ENCODE data around the gene HP1BP3.

DNA sequence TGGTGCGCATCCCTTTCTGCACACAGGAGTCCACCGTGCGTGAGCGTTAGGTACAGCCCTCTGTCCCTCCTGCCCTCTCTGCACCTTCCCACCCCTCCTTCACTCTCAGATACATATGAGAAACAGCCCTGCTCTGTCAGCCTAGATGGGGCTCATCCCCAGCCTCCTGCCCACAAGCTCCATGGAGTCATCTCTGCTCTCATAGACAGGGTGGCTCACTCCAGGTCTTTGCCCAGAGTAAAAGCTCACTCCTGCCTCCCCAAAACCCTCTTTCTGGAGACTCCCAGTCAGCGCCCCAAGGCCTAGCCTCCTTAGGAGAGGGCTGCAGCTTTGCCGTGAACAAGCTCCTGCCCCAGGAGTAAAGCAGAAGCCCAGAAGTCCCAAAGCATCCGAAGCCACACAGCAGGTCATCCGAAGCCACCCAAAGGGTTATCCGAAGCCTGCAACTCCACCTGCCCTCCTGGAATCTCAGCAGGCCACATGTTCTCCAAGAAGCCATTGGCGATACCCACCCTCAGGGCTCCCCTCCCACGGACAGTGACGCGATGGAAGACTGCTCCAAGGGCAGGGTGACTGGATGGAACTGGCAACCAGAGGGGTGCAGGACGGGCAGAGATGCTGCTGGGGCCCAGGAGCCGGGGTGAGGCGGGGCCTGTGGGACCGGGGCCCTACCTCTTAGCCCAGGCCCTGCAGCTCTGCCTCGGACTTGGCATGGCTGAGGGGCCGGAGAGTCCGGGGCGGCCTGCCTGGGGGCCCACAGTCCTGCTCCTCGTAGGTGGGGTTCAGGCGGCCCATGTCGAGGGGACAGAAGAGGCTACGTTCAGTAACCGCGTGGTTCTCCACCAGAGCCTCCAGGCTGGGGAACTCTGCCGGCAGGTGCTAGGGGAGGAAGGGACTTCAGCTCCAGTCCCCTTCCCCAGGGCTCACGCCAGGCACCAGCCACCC, 65.7 kb downstream of the HP1BP3 start:
- no peak for TF ChIP-seq POLR2AphosphoS5 (IDR thresholded peaks at IDR 0.05; ENCODE audit: low read depth)
- TF ChIP-seq, protein P1, sequence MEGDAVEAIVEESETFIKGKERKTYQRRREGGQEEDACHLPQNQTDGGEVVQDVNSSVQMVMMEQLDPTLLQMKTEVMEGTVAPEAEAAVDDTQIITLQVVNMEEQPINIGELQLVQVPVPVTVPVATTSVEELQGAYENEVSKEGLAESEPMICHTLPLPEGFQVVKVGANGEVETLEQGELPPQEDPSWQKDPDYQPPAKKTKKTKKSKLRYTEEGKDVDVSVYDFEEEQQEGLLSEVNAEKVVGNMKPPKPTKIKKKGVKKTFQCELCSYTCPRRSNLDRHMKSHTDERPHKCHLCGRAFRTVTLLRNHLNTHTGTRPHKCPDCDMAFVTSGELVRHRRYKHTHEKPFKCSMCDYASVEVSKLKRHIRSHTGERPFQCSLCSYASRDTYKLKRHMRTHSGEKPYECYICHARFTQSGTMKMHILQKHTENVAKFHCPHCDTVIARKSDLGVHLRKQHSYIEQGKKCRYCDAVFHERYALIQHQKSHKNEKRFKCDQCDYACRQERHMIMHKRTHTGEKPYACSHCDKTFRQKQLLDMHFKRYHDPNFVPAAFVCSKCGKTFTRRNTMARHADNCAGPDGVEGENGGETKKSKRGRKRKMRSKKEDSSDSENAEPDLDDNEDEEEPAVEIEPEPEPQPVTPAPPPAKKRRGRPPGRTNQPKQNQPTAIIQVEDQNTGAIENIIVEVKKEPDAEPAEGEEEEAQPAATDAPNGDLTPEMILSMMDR (IDR thresholded peaks at IDR 0.05; ENCODE audit: insufficient read depth, low read length), result no peak
- TF ChIP-seq, protein P2, sequence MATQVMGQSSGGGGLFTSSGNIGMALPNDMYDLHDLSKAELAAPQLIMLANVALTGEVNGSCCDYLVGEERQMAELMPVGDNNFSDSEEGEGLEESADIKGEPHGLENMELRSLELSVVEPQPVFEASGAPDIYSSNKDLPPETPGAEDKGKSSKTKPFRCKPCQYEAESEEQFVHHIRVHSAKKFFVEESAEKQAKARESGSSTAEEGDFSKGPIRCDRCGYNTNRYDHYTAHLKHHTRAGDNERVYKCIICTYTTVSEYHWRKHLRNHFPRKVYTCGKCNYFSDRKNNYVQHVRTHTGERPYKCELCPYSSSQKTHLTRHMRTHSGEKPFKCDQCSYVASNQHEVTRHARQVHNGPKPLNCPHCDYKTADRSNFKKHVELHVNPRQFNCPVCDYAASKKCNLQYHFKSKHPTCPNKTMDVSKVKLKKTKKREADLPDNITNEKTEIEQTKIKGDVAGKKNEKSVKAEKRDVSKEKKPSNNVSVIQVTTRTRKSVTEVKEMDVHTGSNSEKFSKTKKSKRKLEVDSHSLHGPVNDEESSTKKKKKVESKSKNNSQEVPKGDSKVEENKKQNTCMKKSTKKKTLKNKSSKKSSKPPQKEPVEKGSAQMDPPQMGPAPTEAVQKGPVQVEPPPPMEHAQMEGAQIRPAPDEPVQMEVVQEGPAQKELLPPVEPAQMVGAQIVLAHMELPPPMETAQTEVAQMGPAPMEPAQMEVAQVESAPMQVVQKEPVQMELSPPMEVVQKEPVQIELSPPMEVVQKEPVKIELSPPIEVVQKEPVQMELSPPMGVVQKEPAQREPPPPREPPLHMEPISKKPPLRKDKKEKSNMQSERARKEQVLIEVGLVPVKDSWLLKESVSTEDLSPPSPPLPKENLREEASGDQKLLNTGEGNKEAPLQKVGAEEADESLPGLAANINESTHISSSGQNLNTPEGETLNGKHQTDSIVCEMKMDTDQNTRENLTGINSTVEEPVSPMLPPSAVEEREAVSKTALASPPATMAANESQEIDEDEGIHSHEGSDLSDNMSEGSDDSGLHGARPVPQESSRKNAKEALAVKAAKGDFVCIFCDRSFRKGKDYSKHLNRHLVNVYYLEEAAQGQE (IDR thresholded peaks at IDR 0.05; ENCODE audit: insufficient replicate concordance, low read depth), result no peak

Data from HL-60 (cell line).